T1000 (cell line): ENCODE measurements around the gene OR56A5.
A peak's percentile ranks its signal among the peaks of the same experiment; 100 is the strongest.

Source experiments
- DNase-seq: peaks from one replicate; lab custom pipeline; 2025; ENCODE audit warnings: mixed read lengths; lab: John Stamatoyannopoulos, UW

Gene OR56A5

GRCh38 chr11:5932671-5933070, 35.6 kb downstream of the OR56A5 start:
- DNase-seq, result no peak

- no peak for DNase-seq
Measured at GRCh38 chr11:5931061-5931460, 37.2 kb downstream of the OR56A5 start.

GRCh38 chr11:5930614-5931013, 37.7 kb downstream of the OR56A5 start:
- no peak for DNase-seq

GRCh38 chr11:5929571-5930368, 38.5 kb downstream of the OR56A5 start:
- DNase-seq, result no peak

- no peak for DNase-seq
Measured at GRCh38 chr11:5928811-5929210, 39.5 kb downstream of the OR56A5 start.

- DNase-seq, result no peak
Measured at GRCh38 chr11:5928271-5928670, 40.0 kb downstream of the OR56A5 start.

- no peak for DNase-seq
Measured at GRCh38 chr11:5923794-5924193, 44.5 kb downstream of the OR56A5 start.

- DNase-seq, result no peak
Measured at GRCh38 chr11:5923427-5923776, 44.9 kb downstream of the OR56A5 start.

- DNase-seq, result peak; percentile 20
Measured at GRCh38 chr11:5922749-5923426, 45.4 kb downstream of the OR56A5 start.
